IMR-90 (cell line): Measurements from ENCODE around the gene CPED1. TPM values are rescaled to one million over a fixed set of nuclear protein-coding genes. Genes with fewer than 3 reads are reported as not detected.

Experiments used
- ATAC-seq: fragments of 200-7000 bp; cut with Tn5 transposase; 2 replicates; pipeline ENCODE4 v1.9.1; 2020; ENCODE audit warnings: low read depth, mild to moderate bottlenecking, moderate library complexity
- BruUV-seq: library from RNA; stranded (reverse); fragments of 400-500 nt; replicated peaks from 2 replicates; lab custom pipeline; 2021; lab: Mats Ljungman, UMichigan
- CTCF ChIA-PET: fragments of 300-600 bp; formaldehyde crosslinking; extraction: SDS; loops from one replicate; lab custom pipeline; 2021; ENCODE audit warnings: antibody characterized with exemption; lab: Yijun Ruan, JAX
- POLR2A ChIA-PET: fragments of 300-600 bp; sonication (Branson Sonifier 250); formaldehyde crosslinking; loops from one replicate; lab custom pipeline; 2022; ENCODE audit warnings: antibody characterized with exemption; ENCODE audit not compliant: unreplicated experiment; lab: Charles Lee
- DNase-seq: peaks from one replicate; pipeline ENCODE4 v3.0.0; 2013
- H2AFZ ChIP-seq: replicated peaks from 2 replicates; pipeline ENCODE3; 2013; ENCODE audit warnings: low read length, mild to moderate bottlenecking; ENCODE audit not compliant: poor library complexity
- H2AK5ac ChIP-seq: 2 replicates; pipeline ENCODE4 v1.6.1; 2013; ENCODE audit warnings: low read depth, low read length, inconsistent platforms
- H2AK9ac ChIP-seq: replicated peaks from 2 replicates; pipeline ENCODE3; 2013; ENCODE audit warnings: mild to moderate bottlenecking, low read depth, low read length, moderate library complexity; ENCODE audit not compliant: poor library complexity
- H2BK120ac ChIP-seq: 2 replicates; pipeline ENCODE4 v1.6.1; 2013; ENCODE audit warnings: low read depth, low read length, inconsistent platforms
- H2BK15ac ChIP-seq: 3 replicates; pipeline ENCODE4 v1.6.1; 2013; ENCODE audit warnings: low read depth, low read length, inconsistent platforms
- H2BK20ac ChIP-seq: 2 replicates; pipeline ENCODE4 v1.6.1; 2013; ENCODE audit warnings: low read depth, mild to moderate bottlenecking, inconsistent platforms, low read length, moderate library complexity
- H2BK5ac ChIP-seq: 2 replicates; pipeline ENCODE4 v1.6.1; 2013; ENCODE audit warnings: mild to moderate bottlenecking, low read depth, low read length, inconsistent platforms; ENCODE audit not compliant: poor library complexity, severe bottlenecking
- H3K14ac ChIP-seq: replicated peaks from 2 replicates; pipeline ENCODE4 v1.6.1; 2013; ENCODE audit warnings: low read depth, low read length, inconsistent platforms
- H3K18ac ChIP-seq: 2 replicates; pipeline ENCODE4 v1.6.1; 2013; ENCODE audit warnings: low read depth, low read length, control low read depth
- H3K23ac ChIP-seq: 2 replicates; pipeline ENCODE4 v1.6.1; 2013; ENCODE audit warnings: low read depth, low read length, inconsistent platforms
- H3K27ac ChIP-seq: 2 replicates; pipeline ENCODE4 v1.5.1; 2013; ENCODE audit warnings: mild to moderate bottlenecking, control low read depth, low read length; ENCODE audit not compliant: insufficient read depth
- H3K27me3 ChIP-seq: 2 replicates; pipeline ENCODE4 v1.6.1; 2013; ENCODE audit warnings: low read length; ENCODE audit not compliant: control insufficient read depth, insufficient read depth
- H3K36me3 ChIP-seq: 2 replicates; pipeline ENCODE4 v1.6.1; 2013; ENCODE audit warnings: low read length, mixed read lengths; ENCODE audit not compliant: control insufficient read depth, insufficient read depth
- H3K4ac ChIP-seq: 2 replicates; pipeline ENCODE4 v1.6.1; 2013; ENCODE audit warnings: low read depth, low read length, inconsistent platforms
- H3K4me1 ChIP-seq: 2 replicates; pipeline ENCODE4 v1.6.1; 2013; ENCODE audit warnings: low read length, mixed read lengths; ENCODE audit not compliant: control insufficient read depth, insufficient read depth
- H3K4me2 ChIP-seq: 2 replicates; pipeline ENCODE4 v1.6.1; 2013; ENCODE audit warnings: low read depth, mild to moderate bottlenecking, control low read depth, low read length, moderate library complexity
- H3K4me3 ChIP-seq: 2 replicates; pipeline ENCODE4 v1.5.1; 2013; ENCODE audit warnings: low read depth, mild to moderate bottlenecking, control low read depth, low read length, moderate library complexity; ENCODE audit not compliant: insufficient read depth
- H3K56ac ChIP-seq: 2 replicates; pipeline ENCODE4 v1.6.1; 2013; ENCODE audit warnings: low read length, inconsistent platforms; ENCODE audit not compliant: insufficient read depth; ENCODE audit errors: extremely low read depth
- H3K79me1 ChIP-seq, 2 experiments: 2 replicates each; pipeline ENCODE4 v1.6.1; 2013; ENCODE audit warnings: low read length in 2 of 2, inconsistent platforms in 1 of 2, low read depth in 1 of 2
- H3K9ac ChIP-seq: 2 replicates; pipeline ENCODE4 v1.6.1; 2013; ENCODE audit warnings: low read depth, low read length, control low read depth
- H3K9me1 ChIP-seq: 2 replicates; pipeline ENCODE4 v1.6.1; 2013; ENCODE audit warnings: low read length, inconsistent platforms; ENCODE audit not compliant: insufficient read depth
- H3K9me3 ChIP-seq: 2 replicates; pipeline ENCODE4 v1.6.1; 2013; ENCODE audit warnings: low read length; ENCODE audit not compliant: control insufficient read depth, insufficient read depth
- H4K20me1 ChIP-seq: 2 replicates; pipeline ENCODE4 v1.6.1; 2013; ENCODE audit warnings: low read length, inconsistent platforms; ENCODE audit not compliant: insufficient read depth
- H4K5ac ChIP-seq: 2 replicates; pipeline ENCODE4 v1.6.1; 2013; ENCODE audit warnings: mild to moderate bottlenecking, low read depth, low read length, control low read depth
- H4K8ac ChIP-seq, 2 experiments: 2 replicates each; pipeline ENCODE4 v1.6.1; 2013; ENCODE audit warnings: low read depth in 2 of 2, low read length in 2 of 2, control low read depth in 1 of 2, inconsistent platforms in 1 of 2
- H4K91ac ChIP-seq: 2 replicates; pipeline ENCODE4 v1.6.1; 2013; ENCODE audit warnings: low read depth, low read length, inconsistent platforms; ENCODE audit not compliant: insufficient read depth
- BHLHE40 ChIP-seq: fragments of 150-350 bp; IDR thresholded peaks from 2 replicates; pipeline ENCODE4 v1.6.1; 2016; ENCODE audit warnings: mild to moderate bottlenecking, low read depth, low read length
- CEBPB ChIP-seq: IDR thresholded peaks from 2 replicates; pipeline ENCODE4 v1.6.1; 2012; ENCODE audit warnings: low read depth, low read length, improper control_type of control experiment
- CHD1 ChIP-seq: IDR thresholded peaks from 2 replicates; pipeline ENCODE4 v1.6.1; 2012; ENCODE audit warnings: low read depth, low read length, improper control_type of control experiment
- FOS ChIP-seq: fragments of 150-350 bp; IDR thresholded peaks from 2 replicates; pipeline ENCODE4 v1.6.1; 2016; ENCODE audit warnings: low read depth, low read length
- MAFK ChIP-seq: IDR thresholded peaks from 2 replicates; pipeline ENCODE4 v1.6.1; 2012; ENCODE audit warnings: low read depth, low read length, improper control_type of control experiment
- MAZ ChIP-seq: IDR thresholded peaks from 2 replicates; pipeline ENCODE4 v1.6.1; 2012; ENCODE audit warnings: low read depth, mild to moderate bottlenecking, low read length, improper control_type of control experiment, moderate library complexity, borderline replicate concordance
- NFE2L2 ChIP-seq: fragments of 150-350 bp; IDR thresholded peaks from 2 replicates; pipeline ENCODE4 v1.6.1; 2016; ENCODE audit warnings: low read depth, mild to moderate bottlenecking, low read length
- POLR2A ChIP-seq: IDR thresholded peaks from 2 replicates; pipeline ENCODE4 v1.6.1; 2012; ENCODE audit warnings: mild to moderate bottlenecking, low read depth, low read length
- RAD21 ChIP-seq: IDR thresholded peaks from 2 replicates; pipeline ENCODE4 v1.6.1; 2012; ENCODE audit warnings: low read length, improper control_type of control experiment
- RCOR1 ChIP-seq: IDR thresholded peaks from 2 replicates; pipeline ENCODE4 v1.6.1; 2012; ENCODE audit warnings: mild to moderate bottlenecking, low read length, improper control_type of control experiment; ENCODE audit not compliant: insufficient replicate concordance
- RFX5 ChIP-seq: IDR thresholded peaks from 2 replicates; pipeline ENCODE4 v1.8.0; 2012; ENCODE audit warnings: low read depth, mild to moderate bottlenecking, low read length, moderate library complexity
- SMC3 ChIP-seq: fragments of 150-350 bp; IDR thresholded peaks from 2 replicates; pipeline ENCODE4 v1.6.1; 2016; ENCODE audit warnings: low read depth, mild to moderate bottlenecking, antibody characterized with exemption, low read length, moderate library complexity
- WGBS, 2 experiments: methylation state at CpG; one replicate each; pipeline versions ENCODE4 v1.1.5 to v1.1.7; 2013; ENCODE audit warnings: missing lambda C conversion rate in 2 of 2; ENCODE audit not compliant: insufficient read length in 1 of 2; ENCODE audit errors: extremely low coverage in 2 of 2; 5-methylcytosine and 5-hydroxymethylcytosine counted together
- dilution Hi-C: fragments of 300-500 bp; cut with HindIII; formaldehyde crosslinking; loops from one replicate; pipeline ENCODE4 v1.14.3; 2018; ENCODE audit warnings: low sequenced_read_pairs; ENCODE audit not compliant: unreplicated experiment
- in situ Hi-C: fragments of 300-500 bp; cut with MboI; formaldehyde crosslinking; loops from 3 replicates; pipeline ENCODE4 v1.14.3; 2019; ENCODE audit warnings: low sequenced_read_pairs, inconsistent platforms, mixed read lengths
- intact Hi-C: fragments of 100-400 bp; cut with micrococcal nuclease; formaldehyde crosslinking; loops from 2 replicates; pipeline ENCODE4 v1.10.0; 2022
- polyA plus RNA-seq, 3 experiments: library from polyadenylated mRNA; depleted of rRNA; stranded (reverse); fragments of >200 nt; gene quantifications; 2 replicates each; pipeline ENCODE4 v1.2.3, GENCODE V29; 2012; ENCODE audit warnings: low replicate concordance in 1 of 3
- total RNA-seq: library from RNA; depleted of rRNA; stranded (reverse); fragments of >200 nt; gene quantifications from 2 replicates; pipeline ENCODE4 v1.2.3, GENCODE V29; 2012
- TF ChIP-seq, protein P1 (sequence below): conservative IDR thresholded peaks from 2 replicates; pipeline ENCODE4 v1.5.1; 2012; ENCODE audit warnings: mild to moderate bottlenecking, low read depth, low read length, improper control_type of control experiment
- TF ChIP-seq, protein P2 (sequence below): fragments of 150-350 bp; IDR thresholded peaks from 2 replicates; pipeline ENCODE4 v1.6.1; 2016; ENCODE audit warnings: low read depth, mild to moderate bottlenecking, low read length, moderate library complexity, borderline replicate concordance
- TF ChIP-seq, protein P3 (sequence below): fragments of 150-350 bp; IDR thresholded peaks from 2 replicates; pipeline ENCODE4 v1.6.1; 2017; ENCODE audit warnings: mild to moderate bottlenecking, antibody characterized with exemption, low read length, low read depth

CPED1 gene
- total and polyA plus RNA-seq, 2 of the 4 experiments (the other 2 are of a cell fraction), result 31.2 to 96.8 TPM

DNA sequence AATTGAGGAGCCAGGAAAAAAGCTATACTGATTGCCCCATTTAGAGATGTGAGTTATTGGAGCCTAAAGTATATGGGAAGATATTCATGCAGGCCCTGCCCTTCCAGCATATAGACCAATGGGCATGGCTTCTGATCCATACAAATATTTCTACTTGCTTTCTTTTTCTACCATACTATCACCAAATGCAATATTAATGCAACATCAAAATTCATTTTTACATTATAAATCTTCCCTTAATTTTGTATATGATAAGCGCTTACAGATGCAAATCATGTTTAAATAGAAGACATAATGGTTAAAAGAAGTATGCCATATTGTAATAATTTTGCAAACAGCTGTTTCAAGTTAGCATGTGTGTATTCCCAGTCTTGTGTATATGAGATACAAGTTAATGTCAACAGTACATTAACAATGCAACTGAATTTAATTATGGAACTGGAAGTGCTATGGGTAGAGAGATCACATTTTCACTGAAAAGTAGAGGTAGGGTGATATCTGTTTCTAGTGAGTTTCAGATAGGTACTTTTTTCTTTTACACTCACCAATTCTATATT, 315.7 kb downstream of the CPED1 start:
- peak overlapping the region; percentile 95 for H2BK120ac ChIP-seq
- intact Hi-C loops, result no loop called here
- H2AK9ac ChIP-seq, result no peak overlapping the region
- H2AFZ ChIP-seq, result no peak overlapping the region
- H2BK20ac ChIP-seq, result peak overlapping the region; percentile 98
- CTCF ChIA-PET, result interaction anchor here (0.8 kb wide), 1 partner anchor 228 kb away, joined by 4 read pairs; no protein-coding TSS in a partner anchor
- no peak overlapping the region for H3K27ac ChIP-seq
- peak overlapping the region; percentile 70 to 77; a peak in 2 of 4 replicates for H4K8ac ChIP-seq
- peak overlapping the region; percentile 10; the same call in 1 of the 2 replicates for H3K18ac ChIP-seq
- peak overlapping the region; percentile 84; the same call in 1 of the 2 replicates for H3K4ac ChIP-seq
- no peaks in the 10 kb centered on the region for H3K9me1 ChIP-seq
- DNase-seq (peak; percentile 33), ATAC-seq (no peak)
- POLR2A ChIA-PET, result no interaction called here
- H3K79me1 ChIP-seq, result peaks cover 0 to 7% of the 10 kb centered on the region in 2 experiments; a peak in 1 of 4 replicates
- H3K56ac ChIP-seq, result peak overlapping the region; percentile 51; the same call in 1 of the 2 replicates
- peak overlapping the region; percentile 57; the same call in 1 of the 2 replicates for H2AK5ac ChIP-seq
- H4K91ac ChIP-seq, result peak overlapping the region; percentile 92
- no peak overlapping the region for H3K4me2 ChIP-seq
- peak overlapping the region; percentile 99 for H2BK5ac ChIP-seq
- no peaks in the 10 kb centered on the region for H3K9me3 ChIP-seq
- in situ Hi-C loops, result no loop called here
- H3K23ac ChIP-seq, result 0 out of 2 replicates have a peak overlapping the region, but pooled peaks have one; percentile 70
- H3K36me3 ChIP-seq, result no peaks in the 10 kb centered on the region
- dilution Hi-C loops, result no loop called here
- no peak overlapping the region; the same call in 1 of the 2 replicates for H4K5ac ChIP-seq
- no peaks in the 10 kb centered on the region for H4K20me1 ChIP-seq
- H3K27me3 ChIP-seq, result no peaks in the 10 kb centered on the region
- no peak overlapping the region for H3K9ac ChIP-seq
- peak overlapping the region; percentile 94; the same call in 2 of the 3 replicates for H2BK15ac ChIP-seq
- H3K4me3 ChIP-seq, result no peak overlapping the region
- H3K14ac ChIP-seq, result peak overlapping the region; percentile 91; the same call in 1 of the 2 replicates
- peaks cover 12% of the 10 kb centered on the region for H3K4me1 ChIP-seq
- BruUV-seq, result no TSS peak
- no CpG with 5 or more reads among the region's 1 CpG for WGBS, 2 experiments
- TF ChIP-seq, protein P1, sequence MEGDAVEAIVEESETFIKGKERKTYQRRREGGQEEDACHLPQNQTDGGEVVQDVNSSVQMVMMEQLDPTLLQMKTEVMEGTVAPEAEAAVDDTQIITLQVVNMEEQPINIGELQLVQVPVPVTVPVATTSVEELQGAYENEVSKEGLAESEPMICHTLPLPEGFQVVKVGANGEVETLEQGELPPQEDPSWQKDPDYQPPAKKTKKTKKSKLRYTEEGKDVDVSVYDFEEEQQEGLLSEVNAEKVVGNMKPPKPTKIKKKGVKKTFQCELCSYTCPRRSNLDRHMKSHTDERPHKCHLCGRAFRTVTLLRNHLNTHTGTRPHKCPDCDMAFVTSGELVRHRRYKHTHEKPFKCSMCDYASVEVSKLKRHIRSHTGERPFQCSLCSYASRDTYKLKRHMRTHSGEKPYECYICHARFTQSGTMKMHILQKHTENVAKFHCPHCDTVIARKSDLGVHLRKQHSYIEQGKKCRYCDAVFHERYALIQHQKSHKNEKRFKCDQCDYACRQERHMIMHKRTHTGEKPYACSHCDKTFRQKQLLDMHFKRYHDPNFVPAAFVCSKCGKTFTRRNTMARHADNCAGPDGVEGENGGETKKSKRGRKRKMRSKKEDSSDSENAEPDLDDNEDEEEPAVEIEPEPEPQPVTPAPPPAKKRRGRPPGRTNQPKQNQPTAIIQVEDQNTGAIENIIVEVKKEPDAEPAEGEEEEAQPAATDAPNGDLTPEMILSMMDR, result no peak
- TF ChIP-seq CEBPB (no peak), CHD1 (no peak), MAZ (no peak), POLR2A (no peak), RAD21 (no peak), SMC3 (no peak), RFX5 (no peak), NFE2L2 (no peak), MAFK (no peak), BHLHE40 (no peak), FOS (no peak), RCOR1 (no peak)
- TF ChIP-seq, protein P2, sequence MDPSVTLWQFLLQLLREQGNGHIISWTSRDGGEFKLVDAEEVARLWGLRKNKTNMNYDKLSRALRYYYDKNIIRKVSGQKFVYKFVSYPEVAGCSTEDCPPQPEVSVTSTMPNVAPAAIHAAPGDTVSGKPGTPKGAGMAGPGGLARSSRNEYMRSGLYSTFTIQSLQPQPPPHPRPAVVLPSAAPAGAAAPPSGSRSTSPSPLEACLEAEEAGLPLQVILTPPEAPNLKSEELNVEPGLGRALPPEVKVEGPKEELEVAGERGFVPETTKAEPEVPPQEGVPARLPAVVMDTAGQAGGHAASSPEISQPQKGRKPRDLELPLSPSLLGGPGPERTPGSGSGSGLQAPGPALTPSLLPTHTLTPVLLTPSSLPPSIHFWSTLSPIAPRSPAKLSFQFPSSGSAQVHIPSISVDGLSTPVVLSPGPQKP, result no peak
- TF ChIP-seq, protein P3, sequence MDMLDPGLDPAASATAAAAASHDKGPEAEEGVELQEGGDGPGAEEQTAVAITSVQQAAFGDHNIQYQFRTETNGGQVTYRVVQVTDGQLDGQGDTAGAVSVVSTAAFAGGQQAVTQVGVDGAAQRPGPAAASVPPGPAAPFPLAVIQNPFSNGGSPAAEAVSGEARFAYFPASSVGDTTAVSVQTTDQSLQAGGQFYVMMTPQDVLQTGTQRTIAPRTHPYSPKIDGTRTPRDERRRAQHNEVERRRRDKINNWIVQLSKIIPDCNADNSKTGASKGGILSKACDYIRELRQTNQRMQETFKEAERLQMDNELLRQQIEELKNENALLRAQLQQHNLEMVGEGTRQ, result no peak
